NCI-H187 (cell line): ENCODE measurements around the gene KLHDC9.

ENCODE experiments used
- DNase-seq, 2 experiments: peaks; one replicate each; lab custom pipeline; 2025; lab: John Stamatoyannopoulos, UW

Gene KLHDC9

DNA sequence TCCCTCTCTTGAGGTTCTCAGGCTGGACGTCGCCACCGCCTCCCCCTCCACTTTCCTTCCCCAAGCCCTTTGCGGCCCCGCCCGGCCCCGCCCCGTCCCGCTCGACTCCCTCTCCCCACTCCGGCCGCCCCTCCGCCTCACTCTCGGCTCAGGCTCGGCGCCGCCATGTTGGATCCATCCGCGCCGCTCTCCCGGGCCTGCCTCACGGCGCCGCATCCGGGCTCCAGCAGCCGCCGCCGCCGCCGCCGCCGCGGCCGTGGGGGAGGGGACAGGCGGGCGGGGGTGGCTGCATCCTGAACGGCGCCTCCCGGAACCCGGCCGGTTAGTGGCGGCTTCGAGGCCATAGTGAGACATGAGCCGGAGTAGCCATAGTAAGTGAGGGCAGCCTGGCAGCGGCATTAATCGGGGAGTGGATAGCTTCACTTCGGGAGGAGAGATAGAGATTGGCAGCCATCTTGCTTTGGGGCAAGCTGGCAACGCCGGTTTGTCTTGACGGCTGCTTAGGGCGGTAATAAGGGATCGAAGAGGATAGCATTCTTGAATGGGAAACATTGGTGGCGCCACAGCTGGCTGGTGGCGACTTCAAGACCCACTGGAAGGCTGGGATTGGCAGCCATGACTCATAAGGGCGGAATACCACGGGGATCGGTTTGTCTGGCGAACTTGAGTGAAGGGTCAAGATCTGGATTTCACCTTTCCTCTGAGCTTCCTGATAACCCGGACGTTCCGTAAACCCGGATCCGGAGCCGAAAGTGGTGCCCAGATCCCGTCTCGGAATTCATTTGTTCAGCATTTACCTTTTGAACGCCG, 34.5 kb downstream of the KLHDC9 start, which contains the start of gene DEDD:
DEDD (minus strand) TSS at position 258 of the 810 bp plus-strand sequence. CDS start 8,205 bp downstream, outside the sequence.
- peak; percentile 98 for DNase-seq

DNA sequence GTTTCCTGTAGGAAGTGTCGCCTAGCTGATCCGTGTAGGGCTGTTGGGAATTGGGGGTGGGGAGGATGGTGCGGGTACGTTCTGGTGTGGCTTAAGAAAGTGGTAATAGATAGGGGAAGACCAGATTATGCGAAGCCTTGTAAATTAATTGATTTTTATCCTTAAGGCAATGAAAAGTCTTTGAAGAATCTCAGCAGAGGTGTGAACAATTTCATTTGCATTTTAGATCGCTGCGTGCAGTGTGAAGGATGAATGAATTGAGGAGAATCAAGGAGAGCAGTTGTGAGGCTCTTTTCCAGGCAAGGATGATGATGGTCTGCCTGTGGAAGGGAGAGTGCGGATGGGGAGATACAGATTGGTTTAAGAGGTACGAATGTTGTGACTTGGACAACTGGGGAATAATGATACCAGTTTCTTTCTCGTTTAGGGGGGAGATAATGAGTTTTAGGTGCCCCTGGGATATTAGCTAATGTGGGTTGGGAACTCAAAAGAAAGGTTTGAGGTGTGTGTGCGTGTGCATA, 35.1 kb downstream of the KLHDC9 start:
- DNase-seq: no peak

DNA sequence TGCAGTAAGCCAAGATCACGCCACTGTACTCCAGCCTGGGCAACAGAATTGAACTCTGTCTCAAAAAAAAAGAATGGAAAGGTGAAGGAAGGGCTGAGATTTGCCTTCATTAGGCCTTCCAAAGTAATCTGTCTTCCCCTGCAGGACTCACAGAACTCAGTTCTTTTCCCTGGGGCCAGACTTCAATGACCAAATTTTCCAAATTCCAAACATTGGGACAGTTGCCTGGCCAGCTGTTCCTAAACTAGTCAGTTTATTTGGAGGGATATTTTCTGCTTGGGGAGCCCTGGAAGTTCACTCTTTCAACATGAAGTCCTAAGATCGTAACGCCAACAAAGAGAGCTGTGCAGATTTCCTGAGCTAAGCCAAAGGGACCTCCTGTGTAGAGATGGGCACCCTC, 39.7 kb downstream of the KLHDC9 start:
- no peak for DNase-seq

DNA sequence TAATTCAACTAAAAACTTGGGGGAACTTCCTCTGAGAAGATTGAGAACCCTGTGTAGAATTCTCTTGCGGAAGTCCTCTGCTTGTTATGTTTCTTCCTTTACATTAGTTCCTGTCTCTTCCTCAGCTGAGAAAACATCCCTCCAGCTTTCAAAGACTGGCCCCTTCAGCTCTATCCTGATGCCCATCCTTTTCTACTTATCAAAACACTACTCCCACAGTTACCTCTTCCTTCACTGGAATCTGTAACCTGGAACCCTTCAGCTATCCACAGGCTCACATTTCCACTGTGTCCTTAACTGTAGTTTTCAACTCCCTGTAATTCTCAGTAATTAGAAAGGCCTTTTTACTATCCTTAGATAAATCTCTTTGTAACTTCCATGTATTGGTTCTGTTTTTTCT, 40.3 kb downstream of the KLHDC9 start:
- no peak for DNase-seq

DNA sequence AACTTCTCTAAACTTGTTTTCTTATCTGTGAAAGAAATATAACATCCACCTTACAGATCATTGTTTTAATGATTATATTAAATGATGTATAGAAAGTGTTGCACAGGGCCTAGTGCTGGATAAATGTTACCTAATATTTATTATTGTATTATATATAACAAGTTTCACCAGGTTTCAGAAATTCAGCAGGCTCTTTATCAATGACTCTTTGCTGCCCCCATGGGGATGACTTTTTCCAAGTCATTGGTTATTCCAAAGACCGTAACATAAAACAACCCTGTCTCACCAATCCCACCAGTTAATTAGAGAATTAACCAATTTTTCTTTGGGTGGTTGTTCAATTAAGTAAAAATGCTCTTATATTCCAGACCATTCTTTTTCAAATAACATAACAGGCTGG, 41.6 kb downstream of the KLHDC9 start:
- DNase-seq: peak in 1 of 2 experiments; percentile 36

DNA sequence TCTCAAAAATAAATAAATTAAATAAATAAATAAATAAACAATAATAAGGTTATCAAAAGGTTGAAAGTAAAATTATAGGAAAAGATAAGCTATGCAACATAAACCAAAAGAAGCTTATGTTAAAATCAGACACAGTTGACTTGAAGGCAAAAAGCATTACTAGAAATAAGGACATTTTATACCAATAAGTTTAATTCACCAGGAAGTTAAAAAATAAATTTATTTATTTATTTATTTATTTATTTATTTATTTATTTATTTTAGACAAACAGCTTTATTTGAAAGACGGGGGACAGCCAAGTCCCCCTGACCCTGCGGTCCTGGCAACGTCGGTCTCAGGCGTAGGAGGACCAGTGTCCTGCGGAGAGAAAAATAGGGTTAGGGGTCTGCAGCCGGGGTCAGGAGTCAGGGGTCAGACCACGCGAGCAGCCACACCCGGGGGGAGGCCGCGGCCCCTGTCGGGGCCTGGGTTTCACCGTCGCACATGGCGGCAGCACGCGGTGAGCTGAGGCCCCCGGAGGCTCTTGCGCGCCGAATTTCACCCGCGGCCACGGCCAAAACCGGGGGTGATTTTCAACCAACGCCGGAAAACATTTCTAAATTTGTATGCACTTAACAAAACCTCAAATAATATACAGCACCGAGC, 42.7 kb downstream of the KLHDC9 start:
- no peak for DNase-seq

DNA sequence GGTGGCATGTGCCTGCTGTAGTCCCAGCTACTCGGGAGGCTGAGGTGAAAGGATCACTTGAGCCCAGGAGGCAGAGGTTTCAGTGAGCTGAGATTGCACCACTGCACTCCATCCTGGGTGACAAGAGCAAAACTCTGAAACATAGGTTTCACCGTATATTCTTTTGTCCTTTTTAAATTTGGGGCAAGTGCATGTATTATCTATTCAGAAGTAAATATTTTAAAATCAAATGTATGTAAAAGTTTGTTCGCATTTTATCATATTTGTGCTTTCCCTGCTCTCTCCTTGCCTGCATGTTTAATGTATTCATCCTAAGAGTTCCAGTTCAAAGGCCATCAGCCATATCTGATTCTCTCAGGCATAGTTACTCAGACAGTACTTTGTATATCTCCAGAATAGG, 47.7 kb downstream of the KLHDC9 start:
- DNase-seq: no peak
